HCT116 (cell line): ENCODE measurements around the gene RHBDF1. TPM values are rescaled to one million over a fixed set of nuclear protein-coding genes. Genes with fewer than 3 reads are reported as not detected.
A peak's percentile ranks its signal among the peaks of the same experiment; 100 is the strongest.

ENCODE experiments used
- ATAC-seq: fragments of 200-7000 bp; cut with Tn5 transposase; 2 replicates; pipeline ENCODE4 v1.9.1; 2020; ENCODE audit warnings: mild to moderate bottlenecking, moderate library complexity
- BruUV-seq: library from RNA; stranded (reverse); fragments of 400-500 nt; replicated peaks from 2 replicates; lab custom pipeline; 2021; lab: Mats Ljungman, UMichigan
- CTCF ChIA-PET: fragments of 300-600 bp; sonication (Branson Sonifier 250); formaldehyde crosslinking; loops from one replicate; lab custom pipeline; 2021; ENCODE audit warnings: antibody characterized with exemption; lab: Charles Lee
- POLR2A ChIA-PET: fragments of 300-600, 350-600 bp; sonication (Branson Sonifier 250); formaldehyde crosslinking; loops from one replicate; lab custom pipeline; 2021; ENCODE audit warnings: antibody characterized with exemption; lab: Charles Lee
- RAD21 ChIA-PET, 2 experiments: fragments of 300-600 bp; sonication (Branson Sonifier 250); formaldehyde crosslinking; loops; one replicate each; lab custom pipeline; 2023; ENCODE audit warnings: low total read pairs in 2 of 2; ENCODE audit not compliant: uncharacterized antibody in 2 of 2, unreplicated experiment in 2 of 2, low non-redundant PET in 1 of 2; lab: Charles Lee
- DNase-seq: peaks from one replicate; pipeline ENCODE4 v3.0.0-alpha.2; 2010; ENCODE audit warnings: low read depth, low spot score
- H2AFZ ChIP-seq: fragments of 200-600 bp; shearing (Covaris generic), sonication (generic); 2 replicates; pipeline ENCODE4 v1.6.1; 2017; ENCODE audit warnings: low read depth, mixed run types, mixed read lengths, antibody characterized with exemption, low read length; ENCODE audit not compliant: poor library complexity, severe bottlenecking
- H3K27ac ChIP-seq: 2 replicates; pipeline ENCODE4 v1.5.1; 2012; ENCODE audit warnings: low read depth, low read length
- H3K27me3 ChIP-seq: fragments of 200-600 bp; sonication (generic); 2 replicates; pipeline ENCODE4 v1.6.1; 2016; ENCODE audit warnings: mixed run types, low read length, mixed read lengths; ENCODE audit not compliant: insufficient read depth
- H3K36me3 ChIP-seq, 2 experiments: fragments of 200-500 bp in 1 of 2; fragments of 200-600 bp in 1 of 2; sonication (Bioruptor generic) in 1 of 2; sonication (generic) in 1 of 2; 2 replicates each; pipeline versions ENCODE4 v1.5.1 to v1.6.1; 2014 to 2016; ENCODE audit warnings: low read length in 2 of 2, inconsistent platforms in 1 of 2, mixed read lengths in 1 of 2, mixed run types in 1 of 2; ENCODE audit not compliant: insufficient read depth in 2 of 2, control insufficient read depth in 1 of 2
- H3K4me1 ChIP-seq, 2 experiments: fragments of 200-600 bp in 1 of 2; sonication (generic) in 1 of 2; 2 replicates each; pipeline versions ENCODE4 v1.5.1 to v1.6.1; 2012 to 2017; ENCODE audit warnings: low read length in 2 of 2, inconsistent platforms in 1 of 2, mild to moderate bottlenecking in 1 of 2, mixed read lengths in 1 of 2, mixed run types in 1 of 2, moderate library complexity in 1 of 2; ENCODE audit not compliant: insufficient read depth in 2 of 2, control insufficient read depth in 1 of 2
- H3K4me2 ChIP-seq: fragments of 200-600 bp; sonication (generic); 2 replicates; pipeline ENCODE4 v1.6.1; 2017; ENCODE audit warnings: mixed run types, low read length, mixed read lengths
- H3K4me3 ChIP-seq, 2 experiments: fragments of 200-600 bp in 1 of 2; sonication (generic) in 1 of 2; replicated peaks in 1 of 2; 2 replicates each; pipeline ENCODE4 v1.5.1; 2011 to 2016; ENCODE audit warnings: low read length in 2 of 2, control low read depth in 1 of 2, low read depth in 1 of 2, mild to moderate bottlenecking in 1 of 2, mixed read lengths in 1 of 2, mixed run types in 1 of 2
- H3K79me2 ChIP-seq: fragments of 200-600 bp; sonication (generic); 2 replicates; pipeline ENCODE4 v1.6.1; 2017; ENCODE audit warnings: mild to moderate bottlenecking, mixed run types, low read length, moderate library complexity, mixed read lengths; ENCODE audit not compliant: insufficient read depth
- H3K9ac ChIP-seq: fragments of 200-600 bp; sonication (generic); 2 replicates; pipeline ENCODE4 v1.6.1; 2016; ENCODE audit warnings: low read length, mixed read lengths
- H3K9me2 ChIP-seq: fragments of 200-600 bp; sonication (generic), shearing (Covaris generic); 2 replicates; pipeline ENCODE4 v1.6.1; 2017; ENCODE audit warnings: mixed run types, mild to moderate bottlenecking, moderate library complexity; ENCODE audit not compliant: insufficient read depth
- H3K9me3 ChIP-seq, 2 experiments: fragments of 200-500 bp in 1 of 2; fragments of 200-600 bp in 1 of 2; sonication (Bioruptor generic) in 1 of 2; sonication (generic) in 1 of 2; 2 replicates each; pipeline ENCODE4 v1.6.1; 2014 to 2017; ENCODE audit warnings: low read length in 2 of 2, mixed read lengths in 2 of 2, inconsistent platforms in 1 of 2, low read depth in 1 of 2, mild to moderate bottlenecking in 1 of 2, mixed run types in 1 of 2, moderate library complexity in 1 of 2; ENCODE audit not compliant: control insufficient read depth in 1 of 2, insufficient read depth in 1 of 2
- H4K20me1 ChIP-seq: fragments of 200-600 bp; sonication (generic), shearing (Covaris generic); 2 replicates; pipeline ENCODE4 v1.6.1; 2017; ENCODE audit warnings: mixed run types, mild to moderate bottlenecking, moderate library complexity; ENCODE audit not compliant: insufficient read depth
- CEBPB ChIP-seq: IDR thresholded peaks from 2 replicates; pipeline ENCODE4 v1.6.1; 2012; ENCODE audit warnings: low read depth
- EZH2 ChIP-seq: fragments of 200-600 bp; sonication (generic); IDR thresholded peaks from 2 replicates; pipeline ENCODE4 v1.6.1; 2017; ENCODE audit warnings: antibody characterized with exemption, mixed run types
- FOSL1 ChIP-seq: IDR thresholded peaks from 2 replicates; pipeline ENCODE4 v1.6.1; 2012; ENCODE audit warnings: low read depth
- REST ChIP-seq: IDR thresholded peaks from 2 replicates; pipeline ENCODE4 v1.6.1; 2012; ENCODE audit warnings: low read depth
- SIN3A ChIP-seq: IDR thresholded peaks from 2 replicates; pipeline ENCODE4 v1.6.1; 2012; ENCODE audit warnings: low read depth
- intact Hi-C: fragments of 100-400 bp; cut with micrococcal nuclease; formaldehyde crosslinking; loops from 2 replicates; pipeline ENCODE4 v1.10.0; 2022
- total RNA-seq: library from RNA; stranded (reverse); gene quantifications from one replicate; pipeline ENCODE4 v1.2.1, GENCODE V29; 2021; ENCODE audit not compliant: unreplicated experiment

Gene RHBDF1
- total RNA-seq, 1 experiment from 2014 or later, result 19.8 TPM

DNA sequence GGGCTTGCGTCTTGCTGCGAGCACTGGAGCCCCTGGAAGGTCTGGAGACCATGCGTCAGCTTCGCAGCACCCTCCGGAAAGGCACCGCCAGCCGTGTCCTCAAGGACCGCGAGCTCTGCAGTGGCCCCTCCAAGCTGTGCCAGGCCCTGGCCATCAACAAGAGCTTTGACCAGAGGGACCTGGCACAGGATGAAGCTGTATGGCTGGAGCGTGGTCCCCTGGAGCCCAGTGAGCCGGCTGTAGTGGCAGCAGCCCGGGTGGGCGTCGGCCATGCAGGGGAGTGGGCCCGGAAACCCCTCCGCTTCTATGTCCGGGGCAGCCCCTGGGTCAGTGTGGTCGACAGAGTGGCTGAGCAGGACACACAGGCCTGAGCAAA lies 13.0 kb upstream of the RHBDF1 start (continued):
- TF ChIP-seq EZH2 (no peak), CEBPB (no peak), REST (no peak)

DNA sequence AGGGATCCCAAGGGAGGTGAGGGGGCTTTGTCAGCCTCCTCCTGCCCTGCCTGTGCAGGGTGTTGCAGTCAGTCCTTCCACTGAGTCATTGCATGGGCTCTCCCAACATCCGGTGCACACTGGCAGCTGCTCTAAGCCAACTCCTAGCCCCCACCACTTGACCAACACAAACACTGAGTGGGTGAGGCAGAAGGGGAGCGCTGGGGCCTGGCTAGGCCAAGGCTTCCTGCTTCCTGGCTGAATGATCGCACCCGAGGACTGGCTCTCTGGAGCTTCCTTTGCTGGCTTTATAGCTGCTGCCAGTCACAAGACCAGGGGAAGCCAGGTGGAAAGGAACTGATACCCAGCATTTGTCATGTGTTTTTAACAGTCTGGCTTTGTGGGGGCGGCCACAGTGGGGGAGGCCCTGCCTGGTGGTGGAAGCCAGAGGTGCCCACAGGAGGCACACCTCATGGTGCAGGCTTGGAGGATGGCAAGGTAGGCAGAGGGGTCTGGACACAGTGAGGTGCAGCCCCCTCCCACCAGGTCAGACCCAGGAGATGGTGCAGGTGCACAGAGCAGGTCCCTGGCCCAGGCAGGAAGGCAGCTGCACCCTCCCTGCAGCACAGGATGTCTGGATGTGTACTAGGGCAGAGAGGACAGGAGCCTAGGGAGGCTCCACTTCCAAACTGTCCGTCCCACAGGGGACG lies 12.4 kb upstream of the RHBDF1 start:
- H3K27me3 ChIP-seq, result no peaks in the 10 kb centered on the region
- BruUV-seq, result no TSS peak
- H3K4me1 ChIP-seq, result no peaks in the 10 kb centered on the region
- H3K27ac ChIP-seq, result no peak overlapping the region
- DNase-seq, result no peak
- TF ChIP-seq FOSL1 (0 out of 2 replicates have a peak, but pooled peaks have one; percentile 14), SIN3A (no peak)
- TF ChIP-seq, all 23 proteins: peak for 1
- Histone ChIP-seq H3K9me2 (no peaks in the 10 kb centered on the region), H3K79me2 (no peaks in the 10 kb centered on the region), H3K4me2 (no peak overlapping the region), H3K9ac (no peak overlapping the region), H3K9me3 (no peaks in the 10 kb centered on the region), H3K36me3 (no peaks in the 10 kb centered on the region), H3K4me3 (no peak overlapping the region), H2AFZ (no peak overlapping the region), H4K20me1 (no peaks in the 10 kb centered on the region)
- ChIA-PET POLR2A (no interaction called here), RAD21 (no interaction called here), CTCF (interaction anchor here (1.9 kb wide), 1 partner anchor 12 kb away, joined by 5 read pairs; no protein-coding TSS in a partner anchor)
- intact Hi-C loops, result no loop called here
- peak; percentile 26; the same call in 1 of the 2 replicates for ATAC-seq
